Sigmoid colon (tissue), 7 donors: Measurements from ENCODE around the gene TUBGCP6. TPM values are rescaled to one million over a fixed set of nuclear protein-coding genes. Genes with fewer than 3 reads are reported as not detected.
A peak's percentile ranks its signal among the peaks of the same experiment; 100 is the strongest.

Experiments
- DNase-seq: peaks from one replicate; pipeline ENCODE4 v3.0.0-alpha.2; 2019
- H3K27ac ChIP-seq, 4 donors: fragments of 200-600 bp; sonication (generic); one replicate each; pipeline ENCODE4 v1.5.1; 2016 to 2019; ENCODE audit warnings: mild to moderate bottlenecking in 1 of 4
- H3K27me3 ChIP-seq, 3 donors: fragments of 200-600 bp; sonication (generic); one replicate each; pipeline ENCODE4 v1.5.1; 2019; ENCODE audit warnings: mild to moderate bottlenecking in 1 of 3
- H3K36me3 ChIP-seq, 4 donors: fragments of 200-600 bp; sonication (generic); one replicate each; pipeline ENCODE4 v1.5.1; 2016 to 2019
- H3K4me1 ChIP-seq, 4 donors: fragments of 200-600 bp; sonication (generic); one replicate each; pipeline ENCODE4 v1.5.1; 2017 to 2019
- H3K4me3 ChIP-seq, 4 donors: fragments of 200-600 bp; sonication (generic); one replicate each; pipeline ENCODE4 v1.5.1; 2017 to 2019; ENCODE audit warnings: mild to moderate bottlenecking in 2 of 4, moderate library complexity in 1 of 4
- H3K9me3 ChIP-seq, 4 donors: fragments of 200-600 bp in 3 of 4; sonication (generic) in 3 of 4; one replicate each; pipeline versions ENCODE4 v1.5.1 to v1.6.1; 2013 to 2019
- EP300 ChIP-seq, 4 donors: sonication (generic); formaldehyde crosslinking; IDR thresholded peaks; one replicate each; pipeline ENCODE4 v1.6.1; 2017; ENCODE audit warnings: antibody characterized with exemption in 4 of 4
- POLR2A ChIP-seq, 2 donors: fragments of 450-650 bp; IDR thresholded peaks; one replicate each; pipeline ENCODE4 v1.6.1; 2016; ENCODE audit warnings: antibody characterized with exemption in 2 of 2, mild to moderate bottlenecking in 2 of 2, moderate library complexity in 2 of 2
- POLR2AphosphoS5 ChIP-seq, 4 donors: sonication (generic); formaldehyde crosslinking; IDR thresholded peaks; one replicate each; pipeline ENCODE4 v1.6.1; 2017; ENCODE audit warnings: antibody characterized with exemption in 4 of 4
- whole genome bisulfite sequencing, 2 donors: extraction: QIAGEN DNeasy Blood & Tissue Kit; methylation state at CpG; one replicate each; pipeline ENCODE4 v1.1.7; 2013; 5-methylcytosine and 5-hydroxymethylcytosine counted together
- intact Hi-C: fragments of 100-400 bp; cut with DNase I; formaldehyde crosslinking; loops from one replicate; pipeline ENCODE4 v1.15.1; 2023
- polyA plus RNA-seq, 3 donors: library from polyadenylated mRNA; stranded (reverse); fragments of 200-250 nt; gene quantifications; one replicate each; pipeline ENCODE4 v1.2.3, GENCODE V29; 2013
- total RNA-seq, 4 donors: library from RNA; depleted of rRNA; stranded (reverse); fragments of >200 nt; gene quantifications; one replicate each; pipeline ENCODE4 v1.1.0, GENCODE V29; 2016
- TF ChIP-seq, protein P1 (sequence below), 4 experiments: fragments of 450-650 bp in 3 of 4; fragments of 200-600 bp in 1 of 4; IDR thresholded peaks; one replicate each; pipeline ENCODE4 v1.5.1; 2016 to 2019; ENCODE audit warnings: antibody characterized with exemption in 4 of 4, mild to moderate bottlenecking in 3 of 4, moderate library complexity in 2 of 4
- donor health status: healthy with polysubstance abuse.
- donor health status: Bipolar disorder and iron deficiency.
- donor health status: healthy.

The TUBGCP6 gene
- total and polyA plus RNA-seq, 7 donors, result 4.6 to 67.0 (median 26.4) TPM

DNA sequence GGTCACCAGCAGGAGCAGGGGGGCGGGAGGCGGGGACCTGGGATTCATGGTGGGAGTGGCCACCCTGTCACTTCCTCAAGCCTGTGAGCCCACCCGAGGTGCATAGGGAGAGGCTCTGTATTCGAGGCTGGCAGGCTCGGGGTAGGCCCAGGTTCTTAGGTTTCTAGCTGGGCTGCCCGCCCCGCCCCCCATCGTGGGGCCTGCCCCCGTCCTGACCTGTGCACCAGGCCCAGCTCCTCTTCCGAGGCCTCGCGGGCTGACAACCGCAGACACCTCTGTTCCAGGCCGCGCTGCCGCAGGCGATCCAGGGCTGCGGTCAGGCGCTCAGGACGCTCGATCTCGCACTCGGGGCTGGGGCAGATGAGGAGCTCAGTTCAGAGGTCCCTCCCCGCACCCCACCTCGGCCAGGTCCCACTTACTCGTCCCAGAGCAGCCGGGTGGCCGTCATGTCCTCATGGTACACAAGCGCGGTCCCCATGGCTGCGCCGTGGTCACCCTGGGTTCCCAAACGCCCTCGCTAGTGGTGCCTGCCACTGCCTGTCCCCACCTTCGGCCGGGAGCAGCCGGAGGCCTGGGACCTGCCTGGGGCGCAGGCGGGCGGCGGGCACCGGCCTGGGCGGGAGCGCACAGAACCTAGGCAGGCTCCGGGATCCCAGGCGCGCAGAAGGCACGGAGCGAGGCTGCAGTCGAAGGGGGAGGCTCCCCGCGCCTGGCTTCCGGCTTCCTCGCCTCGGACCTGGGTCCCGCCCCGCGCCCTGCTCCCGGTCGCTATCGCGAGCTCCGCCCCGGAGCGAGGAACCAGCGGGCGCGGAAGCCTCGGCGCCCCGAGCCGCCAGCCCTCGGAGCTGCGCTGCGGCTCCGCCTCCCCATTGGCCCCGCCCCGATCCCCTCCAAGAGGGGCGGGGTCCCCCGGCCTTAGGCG is 6.0 kb upstream of the TUBGCP6 start, which contains the start of gene HDAC10:
Gene HDAC10, minus strand, starts transcription at position 711 of the 922 bp plus-strand sequence. Its CDS starts 233 bp downstream, at position 478.
- H3K27ac ChIP-seq, result peak within 1 kb of the TSS; percentile 75 to 82 (median 81)
- peak in 2 of 4 donors; percentile 58 to 68 for TF ChIP-seq POLR2AphosphoS5 (IDR thresholded peaks at IDR 0.05)
- TF ChIP-seq, protein P1, sequence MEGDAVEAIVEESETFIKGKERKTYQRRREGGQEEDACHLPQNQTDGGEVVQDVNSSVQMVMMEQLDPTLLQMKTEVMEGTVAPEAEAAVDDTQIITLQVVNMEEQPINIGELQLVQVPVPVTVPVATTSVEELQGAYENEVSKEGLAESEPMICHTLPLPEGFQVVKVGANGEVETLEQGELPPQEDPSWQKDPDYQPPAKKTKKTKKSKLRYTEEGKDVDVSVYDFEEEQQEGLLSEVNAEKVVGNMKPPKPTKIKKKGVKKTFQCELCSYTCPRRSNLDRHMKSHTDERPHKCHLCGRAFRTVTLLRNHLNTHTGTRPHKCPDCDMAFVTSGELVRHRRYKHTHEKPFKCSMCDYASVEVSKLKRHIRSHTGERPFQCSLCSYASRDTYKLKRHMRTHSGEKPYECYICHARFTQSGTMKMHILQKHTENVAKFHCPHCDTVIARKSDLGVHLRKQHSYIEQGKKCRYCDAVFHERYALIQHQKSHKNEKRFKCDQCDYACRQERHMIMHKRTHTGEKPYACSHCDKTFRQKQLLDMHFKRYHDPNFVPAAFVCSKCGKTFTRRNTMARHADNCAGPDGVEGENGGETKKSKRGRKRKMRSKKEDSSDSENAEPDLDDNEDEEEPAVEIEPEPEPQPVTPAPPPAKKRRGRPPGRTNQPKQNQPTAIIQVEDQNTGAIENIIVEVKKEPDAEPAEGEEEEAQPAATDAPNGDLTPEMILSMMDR (IDR thresholded peaks at IDR 0.05), result no peak
- H3K27me3 ChIP-seq, result no peaks in the 10 kb centered on the region
- H3K4me1 ChIP-seq, result peaks cover 0 to 48% (median 32%) of the 10 kb centered on the region in 4 donors
- intact Hi-C loops, result loop anchor here (1.0 kb wide), 1 partner anchor 91 kb away; no protein-coding TSS in a partner anchor
- DNase-seq, result peak; percentile 88
- peaks cover 0 to 12% (median 3%) of the 10 kb centered on the region in 4 donors for H3K36me3 ChIP-seq
- H3K4me3 ChIP-seq, result peak within 1 kb of the TSS; percentile 47 to 82 (median 68)
- WGBS, 2 donors, result 1% methylated on average over 81 of the region's 81 CpGs
- no peaks in the 10 kb centered on the region for H3K9me3 ChIP-seq

DNA sequence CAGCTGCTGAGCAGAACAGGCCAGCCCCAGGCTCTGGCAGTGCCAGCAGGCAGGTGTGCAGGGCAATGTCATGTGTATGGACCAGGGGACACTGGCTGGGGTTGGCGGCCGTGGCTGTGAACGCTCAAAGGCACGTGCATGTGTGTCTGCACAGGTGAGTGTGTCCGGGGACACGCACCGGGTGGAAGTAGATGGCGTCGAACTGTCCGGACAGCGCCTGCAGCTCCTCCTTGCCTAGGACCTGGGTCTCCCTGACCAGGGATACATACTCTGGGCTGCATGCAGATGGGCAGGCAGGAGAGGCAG is 5.4 kb upstream of the TUBGCP6 start:
- no peak for DNase-seq
- peak overlapping the region in 3 of 4 donors; percentile 57 to 82 (median 79) for H3K4me3 ChIP-seq
- no peaks in the 10 kb centered on the region for H3K27me3 ChIP-seq
- 46 to 74% methylated on average over 11 of the region's 11 CpGs for WGBS, 2 donors
- peak overlapping the region in 2 of 4 donors; percentile 80 to 82 for H3K27ac ChIP-seq
- no peaks in the 10 kb centered on the region for H3K9me3 ChIP-seq
- no peak for TF ChIP-seq POLR2AphosphoS5 (IDR thresholded peaks at IDR 0.05)
- TF ChIP-seq POLR2A (IDR thresholded peaks at IDR 0.05), result no peak
- no peak for TF ChIP-seq EP300 (IDR thresholded peaks at IDR 0.05)
- TF ChIP-seq, protein P1 (IDR thresholded peaks at IDR 0.05), result no peak
- intact Hi-C loops, result no loop called here
- H3K36me3 ChIP-seq, result peaks cover 0 to 14% (median 3%) of the 10 kb centered on the region in 4 donors
- H3K4me1 ChIP-seq, result peaks cover 0 to 54% (median 38%) of the 10 kb centered on the region in 4 donors

DNA sequence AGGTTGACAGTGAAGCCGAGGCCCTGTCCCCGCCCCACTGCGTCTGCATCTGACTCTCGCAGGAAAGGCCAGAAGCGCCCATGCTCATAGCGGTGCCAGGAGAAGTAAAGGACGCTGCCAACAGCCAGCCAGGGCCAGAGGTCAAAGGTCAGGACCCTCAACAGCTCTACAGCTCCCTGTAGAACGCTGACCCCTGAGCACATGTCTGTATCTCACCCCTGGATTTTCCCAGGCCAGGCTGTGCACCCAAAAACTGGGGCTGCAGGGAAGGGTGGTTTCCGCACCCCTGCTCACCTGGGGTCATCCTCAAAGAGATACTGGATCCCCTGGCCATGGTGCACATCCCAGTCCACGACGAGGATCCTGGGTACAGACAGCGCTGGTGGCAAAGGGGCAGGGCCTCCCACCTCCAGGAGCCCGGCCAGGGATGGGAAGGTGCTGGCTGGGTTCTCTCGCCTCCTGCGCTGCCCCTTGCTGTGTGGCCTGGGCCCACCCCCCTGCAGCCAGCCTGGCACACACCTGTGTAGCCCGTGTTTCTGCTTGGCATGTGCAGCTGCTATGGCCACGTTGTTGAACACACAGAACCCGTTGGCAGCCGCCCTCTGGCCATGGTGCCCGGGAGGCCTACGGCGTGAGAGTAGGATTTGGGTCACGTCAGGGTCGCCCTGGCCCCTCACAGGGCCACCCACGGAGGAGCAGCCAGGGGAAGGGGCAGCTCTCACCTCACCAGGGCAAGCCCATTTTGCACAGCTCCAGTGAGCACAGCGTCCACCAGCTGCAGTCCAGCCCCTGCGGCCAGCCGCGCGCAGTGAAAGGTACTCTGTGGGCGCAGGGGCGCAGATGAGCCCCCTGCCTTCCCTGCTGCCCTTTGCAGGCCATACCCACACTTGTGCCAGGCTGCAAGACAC is 4.8 kb upstream of the TUBGCP6 start:
- Histone ChIP-seq H3K4me1 (peaks cover 0 to 54% (median 38%) of the 10 kb centered on the region in 4 donors), H3K27me3 (no peaks in the 10 kb centered on the region), H3K36me3 (peaks cover 0 to 14% (median 3%) of the 10 kb centered on the region in 4 donors), H3K4me3 (peak overlapping the region in 2 of 4 donors; percentile 79 to 82), H3K9me3 (no peaks in the 10 kb centered on the region), H3K27ac (no peak overlapping the region)
- no peak for TF ChIP-seq POLR2AphosphoS5 (IDR thresholded peaks at IDR 0.05)
- no peak for TF ChIP-seq POLR2A (IDR thresholded peaks at IDR 0.05)
- no peak for TF ChIP-seq EP300 (IDR thresholded peaks at IDR 0.05)
- TF ChIP-seq, protein P1 (IDR thresholded peaks at IDR 0.05), result no peak
- 86 to 92% methylated on average over 32 of the region's 32 CpGs for WGBS, 2 donors
- DNase-seq, result no peak
- intact Hi-C loops, result loop anchor here (5.0 kb wide), 1 partner anchor 278 kb away; the partner anchor contains the start of gene SCO2

DNA sequence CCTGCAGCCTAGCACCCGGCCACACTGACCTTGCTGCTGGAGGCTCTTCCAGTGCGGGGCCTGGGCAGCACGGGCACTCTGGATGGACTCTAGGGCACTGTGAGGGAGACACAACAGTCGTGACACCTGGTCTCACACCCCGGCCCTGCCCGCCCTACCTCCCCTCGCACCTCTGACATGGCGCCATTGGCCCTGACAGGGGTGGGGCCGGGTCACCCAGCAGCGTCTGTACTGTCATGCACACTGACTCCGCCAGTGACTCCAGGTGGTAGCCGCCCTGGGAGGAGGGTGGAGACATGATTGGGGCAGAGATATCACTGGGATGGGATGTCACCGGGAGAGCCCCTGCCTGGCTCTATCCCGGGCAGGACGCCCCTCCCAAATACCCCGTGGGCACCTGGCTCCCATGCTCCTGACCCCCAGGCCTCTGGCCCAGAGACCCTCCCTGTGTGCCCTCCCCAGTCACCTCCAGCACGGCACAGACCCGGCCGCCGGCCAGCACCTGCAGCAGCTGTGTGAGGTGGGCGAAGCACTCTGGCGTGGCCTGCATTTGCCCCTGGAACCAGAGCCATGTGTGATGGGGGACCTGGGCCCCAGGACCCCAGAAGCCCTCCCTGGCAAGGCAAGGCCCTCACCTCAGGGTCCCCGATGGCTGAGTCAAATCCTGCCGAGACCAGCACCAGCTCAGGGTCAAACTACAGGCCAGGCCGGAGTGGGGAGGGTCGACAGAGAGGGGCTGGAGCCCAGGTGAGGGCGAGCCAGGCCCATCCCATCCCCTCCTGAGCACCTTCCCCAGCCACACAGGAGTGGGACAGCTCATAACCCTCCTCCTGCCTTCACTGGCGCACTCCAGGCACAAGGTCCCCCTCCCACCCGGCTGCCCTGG is 3.6 kb upstream of the TUBGCP6 start:
- TF ChIP-seq POLR2A (IDR thresholded peaks at IDR 0.05) (no peak), EP300 (IDR thresholded peaks at IDR 0.05) (no peak), POLR2AphosphoS5 (IDR thresholded peaks at IDR 0.05) (no peak)
- TF ChIP-seq, protein P1 (IDR thresholded peaks at IDR 0.05), result no peak
- Histone ChIP-seq H3K9me3 (no peaks in the 10 kb centered on the region), H3K27ac (no peak overlapping the region), H3K27me3 (no peaks in the 10 kb centered on the region), H3K36me3 (peaks cover 0 to 14% (median 3%) of the 10 kb centered on the region in 4 donors), H3K4me3 (no peak overlapping the region), H3K4me1 (peaks cover 0 to 63% (median 41%) of the 10 kb centered on the region in 4 donors)
- WGBS, 2 donors, result 83 to 91% methylated on average over 29 of the region's 29 CpGs
- DNase-seq, result no peak
- intact Hi-C loops, result loop anchor here (5.0 kb wide), 1 partner anchor 279 kb away; the partner anchor contains the start of gene SCO2
